Smooth muscle cell (in vitro differentiated cells): ENCODE results near the gene AUP1. TPM values are rescaled to one million over a fixed set of nuclear protein-coding genes. Genes with fewer than 3 reads are reported as not detected.

Experiments
- DNase-seq: peaks from one replicate; lab custom pipeline; 2025; ENCODE audit not compliant: unreplicated experiment; lab: John Stamatoyannopoulos, UW
- H2AFZ ChIP-seq: fragments of 200-600 bp; sonication (generic); 2 replicates; pipeline ENCODE4 v1.6.0; 2016; ENCODE audit warnings: antibody characterized with exemption, low read depth, mild to moderate bottlenecking
- H3F3A ChIP-seq: fragments of 200-600 bp; sonication (generic); 2 replicates; pipeline ENCODE4 v1.6.0; 2017; ENCODE audit warnings: antibody characterized with exemption, low read depth
- H3K27ac ChIP-seq: fragments of 200-600 bp; sonication (generic); 2 replicates; pipeline ENCODE4 v1.5.1; 2016; ENCODE audit warnings: low read depth, mild to moderate bottlenecking
- H3K27me3 ChIP-seq: fragments of 200-600 bp; sonication (generic); 2 replicates; pipeline ENCODE4 v1.6.1; 2016; ENCODE audit warnings: low read depth, mild to moderate bottlenecking
- H3K36me3 ChIP-seq: fragments of 200-600 bp; sonication (generic); 2 replicates; pipeline ENCODE4 v1.5.1; 2016; ENCODE audit warnings: low read depth
- H3K4me1 ChIP-seq: fragments of 200-600 bp; sonication (generic); 2 replicates; pipeline ENCODE4 v1.5.1; 2016; ENCODE audit warnings: low read depth
- H3K4me2 ChIP-seq: fragments of 200-600 bp; sonication (generic); 2 replicates; pipeline ENCODE4 v1.6.0; 2016; ENCODE audit warnings: mild to moderate bottlenecking
- H3K4me3 ChIP-seq: fragments of 200-600 bp; sonication (generic); 2 replicates; pipeline ENCODE4 v1.5.1; 2016; ENCODE audit warnings: mild to moderate bottlenecking
- H3K79me2 ChIP-seq: fragments of 200-600 bp; sonication (generic); 2 replicates; pipeline ENCODE4 v1.6.0; 2016; ENCODE audit warnings: low read depth, mild to moderate bottlenecking
- H3K9ac ChIP-seq: fragments of 200-600 bp; sonication (generic); 2 replicates; pipeline ENCODE4 v1.6.0; 2016; ENCODE audit warnings: low read depth
- H3K9me3 ChIP-seq: fragments of 200-600 bp; sonication (generic); replicated peaks from 2 replicates; pipeline ENCODE4 v1.5.1; 2016; ENCODE audit warnings: low read depth
- H4K20me1 ChIP-seq: fragments of 200-600 bp; sonication (generic); 2 replicates; pipeline ENCODE4 v1.6.0; 2016; ENCODE audit warnings: low read depth
- WGBS: methylation state at CpG from one replicate; pipeline ENCODE4 v1.1.7; 2016; ENCODE audit warnings: low lambda C conversion rate; 5-methylcytosine and 5-hydroxymethylcytosine counted together
- polyA plus RNA-seq: library from polyadenylated mRNA; unstranded; fragments of >200 nt; fragmentation: Nextera tagmentation; extraction: Ambion mirVana; gene quantifications from 2 replicates; pipeline ENCODE4 v1.2.1, GENCODE V29; 2016
- total RNA-seq: library from RNA; depleted of rRNA; stranded (reverse); fragments of >200 nt; gene quantifications from 2 replicates; pipeline ENCODE4 v1.2.3, GENCODE V29; 2014
- TF ChIP-seq, protein P1 (sequence below): fragments of 200-600 bp; sonication (generic); IDR thresholded peaks from 2 replicates; pipeline ENCODE4 v1.5.1; 2017; ENCODE audit warnings: borderline replicate concordance, mild to moderate bottlenecking, antibody characterized with exemption; ENCODE audit not compliant: insufficient read depth, poor library complexity, severe bottlenecking

Gene AUP1
- total and polyA plus RNA-seq, 2 experiments from 2014 or later = 104 to 138 TPM

DNA sequence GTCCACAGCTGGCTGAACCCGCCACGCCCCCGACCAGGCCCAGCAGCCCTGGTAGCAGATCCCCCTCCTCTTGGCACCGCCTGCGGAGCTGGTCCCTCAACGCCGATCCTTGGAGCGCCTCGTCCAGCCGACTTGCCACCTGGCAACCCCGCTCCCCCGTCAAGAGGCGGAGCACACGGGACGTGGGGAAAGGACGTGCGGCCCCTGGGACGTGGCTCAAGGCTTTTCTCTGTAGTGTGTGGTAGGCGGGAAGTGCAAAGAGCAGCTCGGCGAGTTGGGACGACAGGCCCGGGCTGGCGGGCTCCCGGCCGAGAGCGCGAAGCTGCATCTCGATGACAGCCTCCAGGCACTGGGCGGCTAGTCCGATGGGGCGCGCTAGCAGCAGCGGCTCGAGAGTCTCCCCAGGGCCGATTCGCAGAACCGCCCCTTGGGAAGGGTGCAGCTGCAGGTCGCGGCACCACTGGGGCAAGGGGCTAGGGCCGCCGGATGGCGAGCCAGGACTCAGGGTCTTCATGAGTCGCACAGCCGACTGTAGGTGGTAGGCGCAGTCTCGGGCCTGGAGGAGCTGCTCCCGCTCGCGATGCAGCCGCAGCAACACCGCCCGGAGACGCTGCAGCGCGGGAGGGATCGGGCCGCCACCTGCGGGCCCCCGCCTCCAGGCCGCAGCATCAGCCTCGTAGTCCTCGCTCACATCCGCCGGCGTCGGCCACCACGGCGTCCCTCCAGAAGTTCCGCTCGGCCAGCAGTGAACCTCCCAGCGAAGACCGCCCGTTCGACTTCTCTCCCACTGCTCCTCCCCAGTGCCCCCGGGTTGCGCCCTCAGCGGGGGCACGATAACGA is 47.3 kb downstream of the AUP1 start:
- WGBS = 2% methylated on average over 74 of the region's 80 CpGs
- H3K27ac ChIP-seq = peak overlapping the region; percentile 20
- no peaks in the 10 kb centered on the region for H3F3A ChIP-seq
- H3K9me3 ChIP-seq = no peaks in the 10 kb centered on the region
- no peaks in the 10 kb centered on the region for H3K27me3 ChIP-seq
- peak overlapping the region; percentile 79 for H3K4me3 ChIP-seq
- peak overlapping the region; percentile 96 for H3K4me2 ChIP-seq
- TF ChIP-seq, protein P1, sequence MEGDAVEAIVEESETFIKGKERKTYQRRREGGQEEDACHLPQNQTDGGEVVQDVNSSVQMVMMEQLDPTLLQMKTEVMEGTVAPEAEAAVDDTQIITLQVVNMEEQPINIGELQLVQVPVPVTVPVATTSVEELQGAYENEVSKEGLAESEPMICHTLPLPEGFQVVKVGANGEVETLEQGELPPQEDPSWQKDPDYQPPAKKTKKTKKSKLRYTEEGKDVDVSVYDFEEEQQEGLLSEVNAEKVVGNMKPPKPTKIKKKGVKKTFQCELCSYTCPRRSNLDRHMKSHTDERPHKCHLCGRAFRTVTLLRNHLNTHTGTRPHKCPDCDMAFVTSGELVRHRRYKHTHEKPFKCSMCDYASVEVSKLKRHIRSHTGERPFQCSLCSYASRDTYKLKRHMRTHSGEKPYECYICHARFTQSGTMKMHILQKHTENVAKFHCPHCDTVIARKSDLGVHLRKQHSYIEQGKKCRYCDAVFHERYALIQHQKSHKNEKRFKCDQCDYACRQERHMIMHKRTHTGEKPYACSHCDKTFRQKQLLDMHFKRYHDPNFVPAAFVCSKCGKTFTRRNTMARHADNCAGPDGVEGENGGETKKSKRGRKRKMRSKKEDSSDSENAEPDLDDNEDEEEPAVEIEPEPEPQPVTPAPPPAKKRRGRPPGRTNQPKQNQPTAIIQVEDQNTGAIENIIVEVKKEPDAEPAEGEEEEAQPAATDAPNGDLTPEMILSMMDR = no peak
- peak overlapping the region; percentile 42 for H3K9ac ChIP-seq
- H3K79me2 ChIP-seq = peaks cover 47% of the 10 kb centered on the region
- H2AFZ ChIP-seq = peak overlapping the region; percentile 86
- peaks cover 18% of the 10 kb centered on the region for H3K4me1 ChIP-seq
- no peaks in the 10 kb centered on the region for H3K36me3 ChIP-seq
- DNase-seq = no peak
- H4K20me1 ChIP-seq = no peaks in the 10 kb centered on the region

DNA sequence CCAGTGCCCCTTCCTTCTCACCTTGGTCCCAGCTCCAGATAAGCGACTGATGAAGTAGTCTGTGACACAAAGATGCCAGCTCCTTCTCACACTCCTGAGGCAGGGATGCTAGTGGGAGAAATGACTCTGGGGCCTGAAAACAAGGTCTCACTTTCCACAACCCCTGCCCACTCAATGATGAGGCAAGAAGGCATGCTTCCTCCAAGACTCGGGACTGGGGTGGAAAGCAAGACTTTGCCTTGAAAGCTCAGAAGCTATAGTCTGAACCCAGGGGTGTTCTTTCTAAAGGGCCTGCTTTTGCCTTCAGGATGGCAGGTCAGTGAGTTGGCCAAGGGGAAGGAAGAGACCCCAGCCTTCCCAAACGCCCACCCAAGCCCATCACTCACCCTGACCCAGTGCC is 48.1 kb downstream of the AUP1 start:
- WGBS = 53% methylated on average over 3 of the region's 3 CpGs
- no peak overlapping the region for H2AFZ ChIP-seq
- no peak for DNase-seq
- H3K9ac ChIP-seq = peak overlapping the region; percentile 42
- TF ChIP-seq, protein P1 = no peak
- no peaks in the 10 kb centered on the region for H3K27me3 ChIP-seq
- H3K27ac ChIP-seq = no peak overlapping the region
- H3K79me2 ChIP-seq = peaks cover 47% of the 10 kb centered on the region
- no peaks in the 10 kb centered on the region for H4K20me1 ChIP-seq
- H3K9me3 ChIP-seq = no peaks in the 10 kb centered on the region
- H3K4me2 ChIP-seq = peak overlapping the region; percentile 96
- H3K4me1 ChIP-seq = peaks cover 18% of the 10 kb centered on the region
- H3K36me3 ChIP-seq = no peaks in the 10 kb centered on the region
- H3K4me3 ChIP-seq = peak overlapping the region; percentile 79
- H3F3A ChIP-seq = no peaks in the 10 kb centered on the region

Other genes with a start within 250 kb of the AUP1 start
- gene SLC4A5, start 186.3 kb downstream of the AUP1 start, total RNA-seq = 0.99 and 3.1 TPM in 2 replicates
- gene SLC4A5, start 186.3 kb downstream of the AUP1 start, polyA plus RNA-seq = 0.46 and 1.5 TPM in 2 replicates
- 60.7 and 65.8 TPM in 2 replicates for gene DCTN1, start 149.4 kb downstream of the AUP1 start, total RNA-seq
- 98.3 and 105 TPM in 2 replicates for gene DCTN1, start 149.4 kb downstream of the AUP1 start, polyA plus RNA-seq
- gene C2orf81, start 108.1 kb downstream of the AUP1 start, total RNA-seq = 0.54 and 1.3 TPM in 2 replicates
- gene C2orf81, start 108.1 kb downstream of the AUP1 start, polyA plus RNA-seq = 2.4 and 3.5 TPM in 2 replicates
- gene WDR54, start 108.0 kb downstream of the AUP1 start, total RNA-seq = 35.0 and 52.3 TPM in 2 replicates
- 59.2 and 84.5 TPM in 2 replicates for gene WDR54, start 108.0 kb downstream of the AUP1 start, polyA plus RNA-seq
- 31.4 and 32.5 TPM in 2 replicates for gene RTKN, start 87.8 kb downstream of the AUP1 start, total RNA-seq
- gene RTKN, start 87.8 kb downstream of the AUP1 start, polyA plus RNA-seq = 60.5 and 69.7 TPM in 2 replicates
- 4.7 and 8.0 TPM in 2 replicates for gene INO80B, start 74.6 kb downstream of the AUP1 start, total RNA-seq
- 10.4 and 23.0 TPM in 2 replicates for gene INO80B, start 74.6 kb downstream of the AUP1 start, polyA plus RNA-seq
- 63.9 and 90.8 TPM in 2 replicates for gene WBP1, start 71.3 kb downstream of the AUP1 start, total RNA-seq
- gene WBP1, start 71.3 kb downstream of the AUP1 start, polyA plus RNA-seq = 117 and 123 TPM in 2 replicates
- 46.2 and 49.0 TPM in 2 replicates for gene MOGS, start 64.3 kb downstream of the AUP1 start, total RNA-seq
- gene MOGS, start 64.3 kb downstream of the AUP1 start, polyA plus RNA-seq = 38.3 and 45.5 TPM in 2 replicates
- gene MRPL53, start 57.0 kb downstream of the AUP1 start, total RNA-seq = 12.0 and 18.2 TPM in 2 replicates
- 76.8 and 85.4 TPM in 2 replicates for gene MRPL53, start 57.0 kb downstream of the AUP1 start, polyA plus RNA-seq
- gene CCDC142, start 46.7 kb downstream of the AUP1 start, total RNA-seq = 5.5 and 8.0 TPM in 2 replicates
- 7.7 and 10.8 TPM in 2 replicates for gene CCDC142, start 46.7 kb downstream of the AUP1 start, polyA plus RNA-seq
- gene TTC31, start 46.6 kb downstream of the AUP1 start, total RNA-seq = 18.7 and 23.3 TPM in 2 replicates
- gene TTC31, start 46.6 kb downstream of the AUP1 start, polyA plus RNA-seq = 17.3 and 19.9 TPM in 2 replicates
- gene LBX2, start 30.1 kb downstream of the AUP1 start, total RNA-seq = 1.7 and 2.4 TPM in 2 replicates
- 1.5 and 1.6 TPM in 2 replicates for gene LBX2, start 30.1 kb downstream of the AUP1 start, polyA plus RNA-seq
- gene PCGF1, start 22.0 kb downstream of the AUP1 start, total RNA-seq = 19.1 and 23.7 TPM in 2 replicates
- 29.3 and 34.3 TPM in 2 replicates for gene PCGF1, start 22.0 kb downstream of the AUP1 start, polyA plus RNA-seq
- not detected in 2 replicates for gene TLX2, start 15.3 kb downstream of the AUP1 start, total RNA-seq
- 0.80 TPM in 1 of 2 replicates, not detected in the other for gene TLX2, start 15.3 kb downstream of the AUP1 start, polyA plus RNA-seq
- gene DQX1, start 3.5 kb downstream of the AUP1 start, total RNA-seq = 0.09 and 0.27 TPM in 2 replicates
- gene DQX1, start 3.5 kb downstream of the AUP1 start, polyA plus RNA-seq = 0.57 TPM in 1 of 2 replicates, not detected in the other
- 19.1 and 19.2 TPM in 2 replicates for gene HTRA2, start 227 bp upstream of the AUP1 start, total RNA-seq
- 30.4 and 35.2 TPM in 2 replicates for gene HTRA2, start 227 bp upstream of the AUP1 start, polyA plus RNA-seq
- 123 and 139 TPM in 2 replicates for gene LOXL3, start 24.2 kb upstream of the AUP1 start, total RNA-seq
- 109 and 190 TPM in 2 replicates for gene LOXL3, start 24.2 kb upstream of the AUP1 start, polyA plus RNA-seq
- 11.7 and 17.8 TPM in 2 replicates for gene DOK1, start 25.0 kb upstream of the AUP1 start, total RNA-seq
- gene DOK1, start 25.0 kb upstream of the AUP1 start, polyA plus RNA-seq = 32.9 and 41.3 TPM in 2 replicates
- gene M1AP, start 118.6 kb upstream of the AUP1 start, total RNA-seq = 1.2 TPM in 2 replicates
- gene M1AP, start 118.6 kb upstream of the AUP1 start, polyA plus RNA-seq = 1.0 and 2.8 TPM in 2 replicates
- 8.5 and 10.1 TPM in 2 replicates for gene SEMA4F, start 124.5 kb upstream of the AUP1 start, total RNA-seq
- gene SEMA4F, start 124.5 kb upstream of the AUP1 start, polyA plus RNA-seq = 14.2 and 16.7 TPM in 2 replicates